ENCODE measurements around the gene OR8D1.
"Not testable (repeated sequence)": the region's sequence is repeated elsewhere in the genome, so short reads cannot be mapped to it uniquely, and the experiment has no call there.

DNA sequence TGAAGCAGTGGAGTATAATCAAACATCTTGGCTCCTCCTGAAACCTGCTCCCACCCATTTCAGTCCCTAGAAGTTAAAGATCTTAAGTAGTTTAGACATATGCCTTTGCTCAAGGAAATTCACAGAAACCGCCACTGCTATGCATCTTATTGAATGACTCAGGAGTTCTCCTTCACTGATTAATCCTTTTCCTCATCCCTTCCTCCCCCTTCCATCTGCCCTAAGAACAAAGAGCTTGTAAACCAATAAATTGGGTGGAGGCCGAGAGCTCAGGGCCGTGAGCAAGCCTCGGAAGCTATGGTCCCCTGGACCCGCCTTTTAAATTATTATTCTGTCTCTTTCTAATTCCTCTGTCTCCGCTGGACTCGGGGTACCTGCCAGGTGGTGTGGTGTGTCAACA, 42.9 kb downstream of the OR8D1 start:
- TF ChIP-seq, protein P1, sequence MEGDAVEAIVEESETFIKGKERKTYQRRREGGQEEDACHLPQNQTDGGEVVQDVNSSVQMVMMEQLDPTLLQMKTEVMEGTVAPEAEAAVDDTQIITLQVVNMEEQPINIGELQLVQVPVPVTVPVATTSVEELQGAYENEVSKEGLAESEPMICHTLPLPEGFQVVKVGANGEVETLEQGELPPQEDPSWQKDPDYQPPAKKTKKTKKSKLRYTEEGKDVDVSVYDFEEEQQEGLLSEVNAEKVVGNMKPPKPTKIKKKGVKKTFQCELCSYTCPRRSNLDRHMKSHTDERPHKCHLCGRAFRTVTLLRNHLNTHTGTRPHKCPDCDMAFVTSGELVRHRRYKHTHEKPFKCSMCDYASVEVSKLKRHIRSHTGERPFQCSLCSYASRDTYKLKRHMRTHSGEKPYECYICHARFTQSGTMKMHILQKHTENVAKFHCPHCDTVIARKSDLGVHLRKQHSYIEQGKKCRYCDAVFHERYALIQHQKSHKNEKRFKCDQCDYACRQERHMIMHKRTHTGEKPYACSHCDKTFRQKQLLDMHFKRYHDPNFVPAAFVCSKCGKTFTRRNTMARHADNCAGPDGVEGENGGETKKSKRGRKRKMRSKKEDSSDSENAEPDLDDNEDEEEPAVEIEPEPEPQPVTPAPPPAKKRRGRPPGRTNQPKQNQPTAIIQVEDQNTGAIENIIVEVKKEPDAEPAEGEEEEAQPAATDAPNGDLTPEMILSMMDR (IDR thresholded peaks at IDR 0.05): not testable (repeated sequence)
- TF ChIP-seq, protein P2, sequence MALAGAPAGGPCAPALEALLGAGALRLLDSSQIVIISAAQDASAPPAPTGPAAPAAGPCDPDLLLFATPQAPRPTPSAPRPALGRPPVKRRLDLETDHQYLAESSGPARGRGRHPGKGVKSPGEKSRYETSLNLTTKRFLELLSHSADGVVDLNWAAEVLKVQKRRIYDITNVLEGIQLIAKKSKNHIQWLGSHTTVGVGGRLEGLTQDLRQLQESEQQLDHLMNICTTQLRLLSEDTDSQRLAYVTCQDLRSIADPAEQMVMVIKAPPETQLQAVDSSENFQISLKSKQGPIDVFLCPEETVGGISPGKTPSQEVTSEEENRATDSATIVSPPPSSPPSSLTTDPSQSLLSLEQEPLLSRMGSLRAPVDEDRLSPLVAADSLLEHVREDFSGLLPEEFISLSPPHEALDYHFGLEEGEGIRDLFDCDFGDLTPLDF (CRISPR knock-in tag; IDR thresholded peaks at IDR 0.05): not testable (repeated sequence)
- not testable (repeated sequence) for TF ChIP-seq SP1 (CRISPR knock-in tag; conservative IDR thresholded peaks at IDR 0.05)
